WTC11 (cell line): ENCODE data around the gene ARFGAP2.

Source experiments
- ATF6 ChIP-seq: sonication (generic); formaldehyde crosslinking; IDR thresholded peaks from 2 replicates; pipeline ENCODE4 v1.8.1; 2023; ENCODE audit warnings: mild to moderate bottlenecking, missing genetic modification reagents
- ELF4 ChIP-seq: sonication (generic); formaldehyde crosslinking; IDR thresholded peaks from 2 replicates; pipeline ENCODE4 v1.8.1; 2022; ENCODE audit warnings: low read depth, mild to moderate bottlenecking, moderate library complexity, missing genetic modification reagents
- ETV6 ChIP-seq: sonication (generic); formaldehyde crosslinking; IDR thresholded peaks from 2 replicates; pipeline ENCODE4 v1.8.1; 2022; ENCODE audit warnings: mild to moderate bottlenecking, missing genetic modification reagents
- USF2 ChIP-seq: sonication (generic); formaldehyde crosslinking; IDR thresholded peaks from 2 replicates; pipeline ENCODE4 v1.8.1; 2023; ENCODE audit warnings: mild to moderate bottlenecking, missing genetic modification reagents, moderate library complexity
- ZNF281 ChIP-seq: sonication (generic); formaldehyde crosslinking; IDR thresholded peaks from 2 replicates; pipeline ENCODE4 v1.8.0; 2023; ENCODE audit warnings: mild to moderate bottlenecking, missing genetic modification reagents
- ZNF512 ChIP-seq: sonication (generic); formaldehyde crosslinking; IDR thresholded peaks from 2 replicates; pipeline ENCODE4 v1.8.1; 2022; ENCODE audit warnings: missing genetic modification reagents, borderline replicate concordance

- TF ChIP-seq ELF4 (CRISPR knock-in tag) (no peak), ZNF281 (CRISPR knock-in tag) (no peak), ETV6 (CRISPR knock-in tag) (no peak), USF2 (CRISPR knock-in tag) (no peak), ZNF512 (CRISPR knock-in tag) (no peak), ATF6 (CRISPR knock-in tag) (no peak)
Measured at GRCh38 chr11:47121731-47122130, 54.9 kb downstream of the ARFGAP2 start.
